CD14-positive monocyte (primary cell): ENCODE measurements around the gene LAPTM4A. TPM values are rescaled to one million over a fixed set of nuclear protein-coding genes. Genes with fewer than 3 reads are reported as not detected.

Experiments
- DNase-seq, 3 donors: peaks; one replicate each; pipeline ENCODE4 v3.0.0-alpha.2; 2011 to 2022
- H2AFZ ChIP-seq: 2 replicates; pipeline ENCODE4 v1.6.0; 2012; ENCODE audit warnings: mild to moderate bottlenecking, low read depth, low read length, inconsistent platforms; ENCODE audit not compliant: insufficient read depth, poor library complexity, severe bottlenecking
- H3K27ac ChIP-seq, 2 donors: 1 replicate in 1 of 2; 2 replicates in 1 of 2; pipeline ENCODE4 v1.5.1; 2012 to 2013; ENCODE audit warnings: low read length in 2 of 2, control low read depth in 1 of 2, inconsistent platforms in 1 of 2, low read depth in 1 of 2, mild to moderate bottlenecking in 1 of 2
- H3K27me3 ChIP-seq, 2 donors: one replicate each; pipeline versions ENCODE4 v1.6.0 to v1.6.1; 2011 to 2013; ENCODE audit warnings: low read length in 2 of 2; ENCODE audit not compliant: control insufficient read depth in 2 of 2, insufficient read depth in 2 of 2
- H3K36me3 ChIP-seq, 2 donors: replicated peaks in 1 of 2; 1 replicate in 1 of 2; 2 replicates in 1 of 2; pipeline versions ENCODE4 v1.5.1 to v1.6.1; 2012 to 2013; ENCODE audit warnings: low read length in 2 of 2, control low read depth in 1 of 2, inconsistent platforms in 1 of 2, mild to moderate bottlenecking in 1 of 2; ENCODE audit not compliant: insufficient read depth in 2 of 2, control insufficient read depth in 1 of 2
- H3K4me1 ChIP-seq, 2 donors: 1 replicate in 1 of 2; 2 replicates in 1 of 2; pipeline versions ENCODE4 v1.5.1 to v1.6.1; 2012 to 2013; ENCODE audit warnings: low read length in 2 of 2, control low read depth in 1 of 2, inconsistent platforms in 1 of 2, mild to moderate bottlenecking in 1 of 2, moderate library complexity in 1 of 2; ENCODE audit not compliant: insufficient read depth in 2 of 2, control insufficient read depth in 1 of 2
- H3K4me2 ChIP-seq: replicated peaks from 2 replicates; pipeline ENCODE3; 2012; ENCODE audit warnings: low read length, moderate library complexity, mild to moderate bottlenecking; ENCODE audit not compliant: poor library complexity, severe bottlenecking; ENCODE audit errors: extremely low read depth
- H3K4me3 ChIP-seq, 3 experiments: fragments of 200-600 bp in 1 of 3; sonication (generic) in 1 of 3; replicated peaks in 1 of 3; 1 replicate in 2 of 3; 2 replicates in 1 of 3; pipeline ENCODE4 v1.5.1; 2011 to 2013; ENCODE audit warnings: low read length in 3 of 3, mild to moderate bottlenecking in 3 of 3, control low read depth in 2 of 3, low read depth in 2 of 3, inconsistent platforms in 1 of 3, moderate library complexity in 1 of 3
- H3K79me2 ChIP-seq: 2 replicates; pipeline ENCODE4 v1.6.0; 2012; ENCODE audit warnings: mild to moderate bottlenecking, control low read depth, inconsistent platforms, low read length, moderate library complexity; ENCODE audit not compliant: insufficient read depth
- H3K9ac ChIP-seq: 2 replicates; pipeline ENCODE4 v1.6.0; 2017; ENCODE audit warnings: low read length, mild to moderate bottlenecking; ENCODE audit not compliant: insufficient read depth, poor library complexity, severe bottlenecking
- H3K9me3 ChIP-seq, 2 donors: replicated peaks in 1 of 2; 1 replicate in 1 of 2; 2 replicates in 1 of 2; pipeline versions ENCODE4 v1.5.1 to v1.6.1; 2012 to 2013; ENCODE audit warnings: low read length in 2 of 2, control low read depth in 1 of 2; ENCODE audit not compliant: control insufficient read depth in 1 of 2, insufficient read depth in 1 of 2
- H4K20me1 ChIP-seq: 2 replicates; pipeline ENCODE4 v1.6.0; 2012; ENCODE audit warnings: mild to moderate bottlenecking, low read length, control low read depth, moderate library complexity; ENCODE audit not compliant: insufficient read depth
- H3K27ac Mint-ChIP-seq, 7 donors: one replicate each; pipeline ENCODE4 v1.8.0; 2020; ENCODE audit warnings: mild to moderate bottlenecking in 7 of 7, mixed read lengths in 7 of 7, moderate library complexity in 6 of 7, inconsistent platforms in 2 of 7
- H3K27me3 Mint-ChIP-seq, 3 donors: one replicate each; pipeline ENCODE4 v1.8.0; 2021 to 2022; ENCODE audit warnings: low read depth in 3 of 3, mild to moderate bottlenecking in 3 of 3, mixed read lengths in 3 of 3, moderate library complexity in 3 of 3, inconsistent platforms in 1 of 3
- H3K36me3 Mint-ChIP-seq, 2 donors: one replicate each; pipeline ENCODE4 v1.8.0; 2020; ENCODE audit warnings: mixed read lengths in 2 of 2, inconsistent platforms in 1 of 2, mild to moderate bottlenecking in 1 of 2
- H3K4me1 Mint-ChIP-seq: one replicate; pipeline ENCODE4 v1.8.0; 2020; ENCODE audit warnings: mild to moderate bottlenecking, mixed read lengths
- H3K4me3 Mint-ChIP-seq, 2 donors: one replicate each; pipeline ENCODE4 v1.8.0; 2020; ENCODE audit warnings: mild to moderate bottlenecking in 2 of 2, mixed read lengths in 2 of 2, moderate library complexity in 1 of 2
- H3K9me3 Mint-ChIP-seq, 7 donors: one replicate each; pipeline ENCODE4 v1.8.0; 2020 to 2022; ENCODE audit warnings: mixed read lengths in 7 of 7, mild to moderate bottlenecking in 6 of 7, moderate library complexity in 6 of 7, inconsistent platforms in 2 of 7
- WGBS: methylation state at CpG from one replicate; pipeline ENCODE4 v1.1.5; 2013; ENCODE audit warnings: missing lambda C conversion rate; ENCODE audit not compliant: insufficient coverage; 5-methylcytosine and 5-hydroxymethylcytosine counted together
- intact Hi-C, 2 donors: fragments of 100-400 bp; cut with micrococcal nuclease; formaldehyde crosslinking; loops; one replicate each; pipeline versions ENCODE4 v1.15.0 to v1.15.1; 2023
- polyA plus RNA-seq, 3 donors: library from polyadenylated mRNA; depleted of rRNA in 1 of 3; unstranded in 2 of 3; stranded (reverse) in 1 of 3; fragments of 300-500 nt in 2 of 3; fragments of >200 nt in 1 of 3; fragmentation: Illumina TruSeq in 2 of 3; gene quantifications; 1 replicate in 2 of 3; 2 replicates in 1 of 3; pipeline ENCODE4 v1.2.3, GENCODE V29; 2012 to 2021
- TF ChIP-seq, protein P1 (sequence below): fragments of 200-600 bp; IDR thresholded peaks from one replicate; pipeline ENCODE4 v1.8.0; 2022; ENCODE audit warnings: antibody characterized with exemption, mild to moderate bottlenecking

LAPTM4A gene
- polyA plus RNA-seq, 3 donors, result 182 to 442 (median 421) TPM

DNA sequence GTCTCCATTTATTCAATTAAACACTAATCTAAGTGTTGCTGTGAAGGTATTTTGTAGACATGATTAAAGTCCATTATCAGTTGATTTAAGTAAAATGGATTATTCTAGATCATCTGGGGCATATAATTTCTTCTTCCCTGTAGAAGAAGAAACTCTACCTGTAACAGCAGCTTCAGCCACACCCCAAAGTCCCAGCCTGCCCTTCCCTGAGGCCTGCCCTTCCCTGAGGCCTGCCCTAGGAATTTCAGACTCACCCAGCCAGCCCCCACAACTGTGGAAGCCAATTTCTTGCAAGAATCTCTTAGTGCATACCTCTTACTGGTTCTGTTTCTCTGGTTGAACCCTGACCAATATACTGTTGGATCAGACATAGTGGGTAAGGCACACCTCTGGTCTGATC, 13.4 kb upstream of the LAPTM4A start:
- no peaks in the 10 kb centered on the region for H3K36me3 ChIP-seq
- H3K9me3 ChIP-seq, result peaks cover 3 to 9% of the 10 kb centered on the region in 2 donors
- no peaks in the 10 kb centered on the region for H4K20me1 ChIP-seq
- H3K4me3 ChIP-seq, result no peak overlapping the region
- peaks cover 6 to 7% of the 10 kb centered on the region in 2 donors for H3K4me1 ChIP-seq
- H3K27me3 ChIP-seq, result peaks cover 2 to 4% of the 10 kb centered on the region in 2 donors
- TF ChIP-seq, protein P1, sequence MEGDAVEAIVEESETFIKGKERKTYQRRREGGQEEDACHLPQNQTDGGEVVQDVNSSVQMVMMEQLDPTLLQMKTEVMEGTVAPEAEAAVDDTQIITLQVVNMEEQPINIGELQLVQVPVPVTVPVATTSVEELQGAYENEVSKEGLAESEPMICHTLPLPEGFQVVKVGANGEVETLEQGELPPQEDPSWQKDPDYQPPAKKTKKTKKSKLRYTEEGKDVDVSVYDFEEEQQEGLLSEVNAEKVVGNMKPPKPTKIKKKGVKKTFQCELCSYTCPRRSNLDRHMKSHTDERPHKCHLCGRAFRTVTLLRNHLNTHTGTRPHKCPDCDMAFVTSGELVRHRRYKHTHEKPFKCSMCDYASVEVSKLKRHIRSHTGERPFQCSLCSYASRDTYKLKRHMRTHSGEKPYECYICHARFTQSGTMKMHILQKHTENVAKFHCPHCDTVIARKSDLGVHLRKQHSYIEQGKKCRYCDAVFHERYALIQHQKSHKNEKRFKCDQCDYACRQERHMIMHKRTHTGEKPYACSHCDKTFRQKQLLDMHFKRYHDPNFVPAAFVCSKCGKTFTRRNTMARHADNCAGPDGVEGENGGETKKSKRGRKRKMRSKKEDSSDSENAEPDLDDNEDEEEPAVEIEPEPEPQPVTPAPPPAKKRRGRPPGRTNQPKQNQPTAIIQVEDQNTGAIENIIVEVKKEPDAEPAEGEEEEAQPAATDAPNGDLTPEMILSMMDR, result no peak
- DNase-seq, result no peak
- intact Hi-C loops, result no loop called here
- no peaks in the 10 kb centered on the region for H3K36me3 Mint-ChIP-seq
- H3K9ac ChIP-seq, result no peak overlapping the region
- no peaks in the 10 kb centered on the region for H3K79me2 ChIP-seq
- H3K27ac Mint-ChIP-seq, result no peak overlapping the region
- no peak overlapping the region for H3K27ac ChIP-seq
- H3K4me2 ChIP-seq, result no peak overlapping the region
- H2AFZ ChIP-seq, result no peak overlapping the region
- H3K4me1 Mint-ChIP-seq, result peaks cover 9% of the 10 kb centered on the region
- peaks cover 4 to 15% (median 4%) of the 10 kb centered on the region in 3 donors for H3K27me3 Mint-ChIP-seq
- peaks cover 0 to 14% (median 5%) of the 10 kb centered on the region in 7 donors for H3K9me3 Mint-ChIP-seq
- H3K4me3 Mint-ChIP-seq, result no peak overlapping the region

DNA sequence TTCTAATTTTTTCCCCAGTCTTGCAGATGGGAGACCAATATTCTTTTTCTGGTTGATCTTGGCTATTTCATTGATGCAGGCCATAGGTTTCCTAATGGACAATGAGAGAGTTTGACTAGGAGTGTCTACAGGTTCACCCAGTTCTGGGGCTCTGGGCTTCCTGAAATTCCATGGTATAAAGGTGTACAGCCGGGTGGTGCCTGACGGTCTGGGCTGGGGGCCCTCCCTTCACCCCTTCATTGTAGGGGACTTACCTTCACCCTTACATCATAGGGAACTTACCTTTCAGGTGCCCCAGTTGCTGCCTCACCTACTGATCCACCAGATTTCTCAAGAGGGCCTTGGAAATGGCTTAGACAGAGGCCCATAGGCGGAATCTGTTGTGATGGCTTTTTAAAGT, 13.0 kb upstream of the LAPTM4A start:
- Mint-ChIP-seq H3K4me3 (no peak overlapping the region), H3K4me1 (peaks cover 9% of the 10 kb centered on the region), H3K27ac (no peak overlapping the region), H3K9me3 (peaks cover 0 to 14% (median 5%) of the 10 kb centered on the region in 7 donors), H3K36me3 (no peaks in the 10 kb centered on the region), H3K27me3 (peaks cover 4 to 16% (median 4%) of the 10 kb centered on the region in 3 donors)
- no peaks in the 10 kb centered on the region for H3K79me2 ChIP-seq
- peaks cover 6 to 7% of the 10 kb centered on the region in 2 donors for H3K4me1 ChIP-seq
- no peak overlapping the region for H3K27ac ChIP-seq
- H3K9me3 ChIP-seq, result peaks cover 3 to 9% of the 10 kb centered on the region in 2 donors
- DNase-seq, result no peak
- no peaks in the 10 kb centered on the region for H4K20me1 ChIP-seq
- H3K27me3 ChIP-seq, result peaks cover 4 to 6% of the 10 kb centered on the region in 2 donors
- no peak overlapping the region for H3K4me3 ChIP-seq
- TF ChIP-seq, protein P1, result no peak
- no peaks in the 10 kb centered on the region for H3K36me3 ChIP-seq
- intact Hi-C loops, result no loop called here
- no peak overlapping the region for H2AFZ ChIP-seq
- no peak overlapping the region for H3K4me2 ChIP-seq
- H3K9ac ChIP-seq, result no peak overlapping the region
- 92% methylated on average over 2 of the region's 3 CpGs for WGBS
